Mesendoderm (in vitro differentiated cells): ENCODE results near the gene TSC1.

Experiments
- DNase-seq: peaks from one replicate; pipeline ENCODE4 v3.0.0; 2013
- H2AK5ac ChIP-seq: 2 replicates; pipeline ENCODE4 v1.6.1; 2013; ENCODE audit warnings: low read length, inconsistent platforms
- H2BK120ac ChIP-seq: 2 replicates; pipeline ENCODE4 v1.6.1; 2013; ENCODE audit warnings: low read depth, mild to moderate bottlenecking, low read length, moderate library complexity, mixed read lengths
- H2BK15ac ChIP-seq: replicated peaks from 2 replicates; pipeline ENCODE4 v1.6.1; 2013; ENCODE audit warnings: low read depth, mild to moderate bottlenecking, moderate library complexity
- H2BK5ac ChIP-seq: 2 replicates; pipeline ENCODE4 v1.6.1; 2013; ENCODE audit warnings: low read length, inconsistent platforms
- H3K18ac ChIP-seq: 2 replicates; pipeline ENCODE4 v1.6.1; 2013; ENCODE audit warnings: mild to moderate bottlenecking, low read length, mixed read lengths
- H3K23ac ChIP-seq: one replicate; pipeline ENCODE4 v1.6.1; 2013; ENCODE audit warnings: low read length
- H3K27ac ChIP-seq: 2 replicates; pipeline ENCODE4 v1.5.1; 2013; ENCODE audit warnings: low read depth, mild to moderate bottlenecking, inconsistent platforms, low read length, moderate library complexity
- H3K27me3 ChIP-seq: 2 replicates; pipeline ENCODE4 v1.6.1; 2013; ENCODE audit warnings: low read length, control low read depth, mild to moderate bottlenecking, inconsistent platforms; ENCODE audit not compliant: insufficient read depth, poor library complexity
- H3K36me3 ChIP-seq: 2 replicates; pipeline ENCODE4 v1.6.1; 2013; ENCODE audit warnings: low read length, inconsistent platforms; ENCODE audit not compliant: control insufficient read depth, insufficient read depth
- H3K4ac ChIP-seq: one replicate; pipeline ENCODE4 v1.6.1; 2013; ENCODE audit warnings: low read depth, mild to moderate bottlenecking, low read length, moderate library complexity
- H3K4me1 ChIP-seq: 2 replicates; pipeline ENCODE4 v1.6.1; 2013; ENCODE audit warnings: low read depth, low read length, inconsistent platforms; ENCODE audit not compliant: control insufficient read depth
- H3K4me2 ChIP-seq: 2 replicates; pipeline ENCODE4 v1.6.1; 2013; ENCODE audit warnings: low read length
- H3K4me3 ChIP-seq: 2 replicates; pipeline ENCODE4 v1.5.1; 2013; ENCODE audit warnings: mild to moderate bottlenecking, low read length
- H3K56ac ChIP-seq: one replicate; pipeline ENCODE4 v1.6.1; 2013; ENCODE audit warnings: low read length
- H3K79me1 ChIP-seq: 2 replicates; pipeline ENCODE4 v1.6.1; 2013; ENCODE audit warnings: low read length, inconsistent platforms
- H3K79me2 ChIP-seq: 2 replicates; pipeline ENCODE4 v1.6.1; 2013; ENCODE audit warnings: mild to moderate bottlenecking, low read length; ENCODE audit not compliant: control insufficient read depth, insufficient read depth
- H3K9ac ChIP-seq: 2 replicates; pipeline ENCODE4 v1.6.1; 2013; ENCODE audit warnings: low read length, inconsistent platforms
- H4K5ac ChIP-seq: one replicate; pipeline ENCODE4 v1.6.1; 2013; ENCODE audit warnings: low read length
- H4K8ac ChIP-seq: one replicate; pipeline ENCODE4 v1.6.1; 2013; ENCODE audit warnings: low read depth, mild to moderate bottlenecking, control low read depth, low read length, moderate library complexity
- WGBS: extraction: QIAGEN DNeasy Blood & Tissue Kit; methylation state at CpG from one replicate; pipeline ENCODE4 v1.1.7; 2013; ENCODE audit warnings: low lambda C conversion rate, missing lambda C conversion rate; ENCODE audit not compliant: insufficient coverage; ENCODE audit errors: extremely low coverage; 5-methylcytosine and 5-hydroxymethylcytosine counted together

Gene TSC1

GRCh38 chr9:132957805-132958204, 13.4 kb upstream of the TSC1 start:
- H3K79me1 ChIP-seq: no peaks in the 10 kb centered on the region
- no peak overlapping the region for H4K5ac ChIP-seq
- no peak overlapping the region for H3K27ac ChIP-seq
- H3K56ac ChIP-seq: no peak overlapping the region
- H3K23ac ChIP-seq: no peak overlapping the region
- H3K18ac ChIP-seq: no peak overlapping the region
- H2BK15ac ChIP-seq: no peak overlapping the region
- no peak overlapping the region for H3K9ac ChIP-seq
- no CpG with 5 or more reads among the region's 6 CpGs for WGBS
- no peak for DNase-seq
- no peak overlapping the region for H3K4me3 ChIP-seq
- H4K8ac ChIP-seq: no peak overlapping the region
- H2AK5ac ChIP-seq: no peak overlapping the region
- no peak overlapping the region for H3K4ac ChIP-seq
- H3K79me2 ChIP-seq: no peaks in the 10 kb centered on the region
- H3K4me1 ChIP-seq: no peaks in the 10 kb centered on the region
- no peak overlapping the region for H2BK120ac ChIP-seq
- H3K27me3 ChIP-seq: no peaks in the 10 kb centered on the region
- no peaks in the 10 kb centered on the region for H3K36me3 ChIP-seq
- H2BK5ac ChIP-seq: no peak overlapping the region
- H3K4me2 ChIP-seq: no peak overlapping the region

GRCh38 chr9:132955768-132956167, 11.4 kb upstream of the TSC1 start:
- H3K4me3 ChIP-seq: no peak overlapping the region
- no peak overlapping the region for H3K23ac ChIP-seq
- WGBS: no CpG with 5 or more reads among the region's 2 CpGs
- no peaks in the 10 kb centered on the region for H3K79me1 ChIP-seq
- H3K27ac ChIP-seq: no peak overlapping the region
- no peak overlapping the region for H3K4ac ChIP-seq
- no peak overlapping the region for H2BK120ac ChIP-seq
- no peak overlapping the region for H3K56ac ChIP-seq
- no peak overlapping the region for H3K4me2 ChIP-seq
- H4K5ac ChIP-seq: no peak overlapping the region
- no peak overlapping the region for H2AK5ac ChIP-seq
- no peak overlapping the region for H3K9ac ChIP-seq
- no peaks in the 10 kb centered on the region for H3K27me3 ChIP-seq
- no peak overlapping the region for H2BK15ac ChIP-seq
- no peak overlapping the region for H4K8ac ChIP-seq
- H3K18ac ChIP-seq: no peak overlapping the region
- no peaks in the 10 kb centered on the region for H3K79me2 ChIP-seq
- no peak overlapping the region for H2BK5ac ChIP-seq
- H3K4me1 ChIP-seq: no peaks in the 10 kb centered on the region
- DNase-seq: no peak
- no peaks in the 10 kb centered on the region for H3K36me3 ChIP-seq

GRCh38 chr9:132955123-132955522, 10.7 kb upstream of the TSC1 start:
- Histone ChIP-seq H3K79me1 (no peaks in the 10 kb centered on the region), H3K56ac (no peak overlapping the region), H2AK5ac (no peak overlapping the region), H3K4me3 (no peak overlapping the region), H3K4ac (no peak overlapping the region), H2BK15ac (no peak overlapping the region), H2BK120ac (no peak overlapping the region), H3K4me2 (no peak overlapping the region), H3K23ac (no peak overlapping the region), H3K27ac (no peak overlapping the region), H3K4me1 (no peaks in the 10 kb centered on the region), H3K36me3 (no peaks in the 10 kb centered on the region), H3K9ac (no peak overlapping the region), H3K18ac (no peak overlapping the region), H4K8ac (no peak overlapping the region), H2BK5ac (no peak overlapping the region), H3K79me2 (no peaks in the 10 kb centered on the region), H3K27me3 (no peaks in the 10 kb centered on the region), H4K5ac (no peak overlapping the region)
- no peak for DNase-seq
- no CpG with 5 or more reads among the region's 2 CpGs for whole genome bisulfite sequencing

- Histone ChIP-seq H3K4me2 (no peak overlapping the region), H4K8ac (no peak overlapping the region), H2BK120ac (no peak overlapping the region), H3K4ac (no peak overlapping the region), H3K9ac (no peak overlapping the region), H4K5ac (no peak overlapping the region), H3K4me1 (peaks cover 7% of the 10 kb centered on the region), H2BK15ac (no peak overlapping the region), H3K18ac (no peak overlapping the region), H3K27me3 (no peaks in the 10 kb centered on the region), H3K27ac (no peak overlapping the region), H3K79me1 (no peaks in the 10 kb centered on the region), H2BK5ac (no peak overlapping the region), H3K36me3 (no peaks in the 10 kb centered on the region), H3K4me3 (no peak overlapping the region), H3K79me2 (no peaks in the 10 kb centered on the region), H3K23ac (no peak overlapping the region), H2AK5ac (no peak overlapping the region), H3K56ac (no peak overlapping the region)
- DNase-seq: no peak
- WGBS: no CpG with 5 or more reads among the region's 4 CpGs
Measured at GRCh38 chr9:132949709-132950108, 5.3 kb upstream of the TSC1 start.

- Histone ChIP-seq H3K4ac (no peak overlapping the region), H3K27me3 (no peaks in the 10 kb centered on the region), H2BK120ac (no peak overlapping the region), H4K8ac (no peak overlapping the region), H2BK5ac (no peak overlapping the region), H3K4me2 (no peak overlapping the region), H3K27ac (no peak overlapping the region), H3K18ac (no peak overlapping the region), H4K5ac (no peak overlapping the region), H2AK5ac (no peak overlapping the region), H3K79me1 (peaks cover under 1% of the 10 kb centered on the region), H2BK15ac (no peak overlapping the region), H3K23ac (no peak overlapping the region), H3K79me2 (peaks cover 6% of the 10 kb centered on the region), H3K4me1 (peaks cover 7% of the 10 kb centered on the region), H3K56ac (no peak overlapping the region), H3K36me3 (no peaks in the 10 kb centered on the region), H3K4me3 (no peak overlapping the region), H3K9ac (no peak overlapping the region)
- no peak for DNase-seq
- no CpG with 5 or more reads among the region's 18 CpGs for WGBS
Measured at GRCh38 chr9:132948482-132949050, 4.2 kb upstream of the TSC1 start.

GRCh38 chr9:132947756-132948155, 3.3 kb upstream of the TSC1 start:
- H2BK5ac ChIP-seq: no peak overlapping the region
- no peak overlapping the region for H3K9ac ChIP-seq
- H4K8ac ChIP-seq: no peak overlapping the region
- no peaks in the 10 kb centered on the region for H3K36me3 ChIP-seq
- H3K4me3 ChIP-seq: no peak overlapping the region
- DNase-seq: no peak
- peaks cover 6% of the 10 kb centered on the region for H3K79me1 ChIP-seq
- H3K4me2 ChIP-seq: no peak overlapping the region
- peaks cover 8% of the 10 kb centered on the region for H3K4me1 ChIP-seq
- H2BK15ac ChIP-seq: no peak overlapping the region
- no peak overlapping the region for H2BK120ac ChIP-seq
- H3K27ac ChIP-seq: no peak overlapping the region
- H3K23ac ChIP-seq: no peak overlapping the region
- peaks cover 13% of the 10 kb centered on the region for H3K79me2 ChIP-seq
- no peak overlapping the region for H4K5ac ChIP-seq
- H2AK5ac ChIP-seq: no peak overlapping the region
- no CpG with 5 or more reads among the region's 8 CpGs for WGBS
- H3K27me3 ChIP-seq: no peaks in the 10 kb centered on the region
- no peak overlapping the region for H3K56ac ChIP-seq
- no peak overlapping the region for H3K4ac ChIP-seq
- H3K18ac ChIP-seq: no peak overlapping the region
